Stimulated activated CD4-positive, alpha-beta T cell treated with anti-CD3 and anti-CD28 coated beads, Interleukin-15, amount 100 ng/mL, for 48 hours (primary cell): ENCODE data around the gene IGF2BP2.
"Not testable (repeated sequence)": the region's sequence is repeated elsewhere in the genome, so short reads cannot be mapped to it uniquely, and the experiment has no call there.

Experiments used
- DNase-seq, 2 donors: peaks; one replicate each; pipeline ENCODE4 v3.0.0-alpha.2; 2020; ENCODE audit warnings: low read depth in 2 of 2

The IGF2BP2 gene

DNA sequence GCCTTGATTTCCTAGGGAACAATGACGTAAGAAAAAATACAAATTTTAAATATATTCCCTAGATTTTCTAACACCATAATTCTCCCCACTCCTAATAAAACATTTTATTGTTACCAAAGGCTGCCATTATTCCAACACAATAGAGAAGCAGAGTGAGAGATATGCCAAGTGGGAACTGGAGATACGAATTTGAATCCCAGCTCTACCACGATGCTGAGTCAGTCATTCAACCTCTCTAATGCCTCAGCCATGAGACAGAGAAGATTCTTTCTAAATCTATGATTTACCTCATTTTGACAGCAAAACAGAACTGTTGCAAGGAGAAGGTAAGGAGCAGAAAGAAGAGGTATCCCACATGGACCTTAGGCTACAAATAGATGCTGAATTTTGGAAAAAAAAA is 112.5 kb downstream of the IGF2BP2 start:
- DNase-seq: no peak

DNA sequence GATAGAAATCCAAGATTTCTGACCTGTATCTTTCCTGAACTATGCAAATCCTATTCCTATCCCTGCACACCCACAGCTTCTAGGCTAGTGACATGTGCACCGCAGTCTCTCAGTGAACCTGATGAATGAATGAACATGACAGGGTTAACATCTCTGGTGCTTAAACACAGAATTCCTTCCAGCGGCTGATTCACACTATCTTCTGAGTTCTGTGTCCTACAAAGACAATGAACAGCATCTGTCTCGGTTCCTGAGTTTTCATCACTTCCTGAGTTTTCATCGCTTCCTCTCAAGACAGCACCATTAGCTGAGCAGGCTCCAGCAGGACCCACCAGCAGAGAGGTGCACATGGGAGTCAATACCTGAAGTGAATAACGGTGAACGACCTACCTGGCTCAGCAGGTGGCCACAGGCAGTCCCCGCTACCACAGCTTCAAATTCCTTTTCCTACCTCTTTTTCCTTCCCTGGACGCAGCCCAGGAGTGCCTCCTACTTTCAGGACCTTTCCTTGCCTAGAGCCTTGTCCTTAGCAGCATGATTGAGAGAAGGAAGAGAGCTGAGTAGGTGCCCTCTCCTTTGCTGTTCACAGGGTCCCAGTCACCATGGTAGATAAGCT is 113.5 kb downstream of the IGF2BP2 start:
- no peak for DNase-seq

- no peak for DNase-seq
Measured at GRCh38 chr3:185709251-185709955, 115.4 kb downstream of the IGF2BP2 start.

DNA sequence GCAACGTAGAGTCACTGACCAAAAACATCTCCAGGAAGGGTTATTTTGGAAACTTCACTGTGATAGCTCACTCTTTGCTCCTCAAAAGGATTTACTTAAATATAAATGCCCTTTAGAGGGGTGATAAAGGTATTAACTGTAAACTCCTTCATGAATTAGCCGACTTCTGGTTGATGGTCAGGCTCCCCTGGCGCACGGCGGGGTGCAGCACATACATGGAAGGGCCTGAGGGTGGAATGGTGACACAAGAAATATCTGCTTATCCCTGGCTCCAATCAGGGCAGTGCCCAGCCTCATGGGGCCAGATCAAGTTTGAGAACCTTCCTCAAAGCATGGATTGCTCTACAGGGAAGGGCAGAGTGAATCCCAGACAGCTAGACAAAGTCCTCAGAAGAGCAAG is 116.5 kb downstream of the IGF2BP2 start:
- DNase-seq: no peak

- DNase-seq: no peak
Measured at GRCh38 chr3:185705498-185705897, 119.3 kb downstream of the IGF2BP2 start.

GRCh38 chr3:185702262-185703225 is 122.3 kb downstream of the IGF2BP2 start:
- DNase-seq: no peak

DNA sequence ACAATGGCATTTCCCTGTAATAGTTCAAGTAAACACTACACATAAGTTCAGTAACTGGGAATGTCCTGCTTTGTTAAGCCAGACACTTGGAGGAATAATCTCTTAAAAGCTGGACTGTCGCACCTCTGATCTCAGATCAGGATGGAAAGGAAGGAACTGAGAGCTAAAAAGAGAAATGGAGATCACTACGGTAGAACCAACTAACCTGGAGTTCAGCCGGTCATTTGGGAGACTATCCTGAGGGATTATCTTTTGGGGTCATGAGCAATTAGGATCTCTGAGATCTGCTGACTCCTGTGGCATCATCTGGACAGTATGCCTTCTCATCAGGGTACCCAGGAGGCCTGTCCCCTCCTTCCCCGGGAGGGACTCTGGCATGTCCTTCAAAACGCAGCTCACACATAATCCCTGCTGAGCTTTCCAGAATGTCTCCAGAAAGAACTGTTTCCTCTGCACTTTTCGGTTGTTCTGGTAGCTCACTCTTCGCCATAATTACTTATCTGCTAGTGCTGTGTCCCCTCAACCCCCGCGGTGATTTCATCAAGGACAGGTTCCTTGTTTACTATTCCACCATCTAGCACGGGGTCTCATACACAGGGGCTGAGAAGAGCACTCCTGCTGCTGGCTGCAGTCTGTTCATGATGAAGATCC is 123.1 kb downstream of the IGF2BP2 start:
- no peak for DNase-seq

GRCh38 chr3:185699927-185700326 is 124.9 kb downstream of the IGF2BP2 start:
- DNase-seq: no peak

- not testable (repeated sequence) for DNase-seq
Measured at GRCh38 chr3:185697228-185697627, 127.6 kb downstream of the IGF2BP2 start.

- DNase-seq: no peak
Measured at GRCh38 chr3:185696039-185696438, 128.8 kb downstream of the IGF2BP2 start.

- DNase-seq: no peak
Measured at GRCh38 chr3:185693985-185694653, 130.7 kb downstream of the IGF2BP2 start.

- DNase-seq: no peak
Measured at GRCh38 chr3:185691622-185692021, 133.2 kb downstream of the IGF2BP2 start.

DNA sequence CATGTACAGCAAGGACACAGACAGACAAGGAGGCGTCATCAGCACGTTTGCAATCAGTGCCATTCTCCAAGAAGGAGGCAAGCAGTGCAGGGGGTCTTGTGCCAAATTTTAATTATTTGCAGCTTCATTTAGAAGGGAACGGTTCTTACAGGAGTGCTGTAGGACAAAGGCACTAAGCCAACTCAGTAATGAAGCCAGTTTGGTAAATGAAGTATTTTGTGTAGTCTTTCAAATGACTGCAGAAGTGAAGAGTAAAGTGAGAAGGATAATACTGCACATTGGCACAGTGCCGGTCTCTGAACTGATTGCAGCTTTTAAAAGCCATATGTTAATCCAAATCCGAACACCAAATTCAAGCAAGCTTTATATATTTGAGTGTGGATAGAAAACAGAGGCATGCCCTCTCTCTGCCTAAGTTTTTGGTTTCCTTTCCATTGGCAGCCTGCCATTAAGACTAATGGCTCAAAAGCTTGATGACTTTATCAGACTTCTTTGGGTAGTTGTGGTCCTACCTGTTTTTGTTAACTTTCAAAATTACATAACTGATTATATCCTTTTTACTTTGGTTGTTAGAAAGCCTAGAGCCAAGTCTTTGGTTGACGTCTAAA is 137.5 kb downstream of the IGF2BP2 start:
- no peak for DNase-seq

DNA sequence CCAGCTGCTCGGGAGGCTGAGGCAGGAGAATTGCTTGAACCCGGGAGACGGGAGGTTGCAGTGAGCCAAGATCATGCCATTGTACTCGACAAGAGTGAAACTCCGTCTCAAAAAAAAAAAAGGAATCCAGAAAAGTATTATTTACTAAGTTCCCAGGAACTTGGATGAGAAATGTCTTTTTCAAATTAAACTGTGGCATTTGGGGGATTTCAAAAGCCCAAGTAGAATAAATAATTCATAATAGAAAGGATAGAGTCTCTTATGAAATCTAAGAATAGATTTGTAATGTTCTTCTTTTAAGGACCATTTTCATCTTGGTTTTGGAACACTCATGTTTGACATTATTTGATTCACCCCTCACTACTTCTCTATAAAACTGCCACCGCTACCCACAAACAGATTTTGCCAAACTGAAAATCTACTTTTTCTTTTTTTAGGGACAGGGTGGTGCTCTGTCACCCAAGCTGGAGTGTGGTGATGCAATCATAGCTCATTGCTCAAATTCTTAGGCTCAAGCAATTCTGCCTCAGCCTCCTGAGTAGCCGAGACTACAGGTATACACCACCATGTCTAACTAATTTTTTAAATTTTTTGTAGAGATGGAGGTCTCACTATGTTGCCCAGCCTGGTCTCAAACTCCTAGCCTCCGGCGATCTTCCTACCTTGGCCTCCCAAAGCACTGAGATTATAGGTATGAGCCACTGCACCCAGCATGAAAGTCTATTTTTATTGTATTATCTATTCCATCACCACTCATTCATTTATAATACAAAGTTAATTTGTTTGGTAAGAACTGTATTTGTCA is 139.4 kb downstream of the IGF2BP2 start:
- no peak for DNase-seq

DNA sequence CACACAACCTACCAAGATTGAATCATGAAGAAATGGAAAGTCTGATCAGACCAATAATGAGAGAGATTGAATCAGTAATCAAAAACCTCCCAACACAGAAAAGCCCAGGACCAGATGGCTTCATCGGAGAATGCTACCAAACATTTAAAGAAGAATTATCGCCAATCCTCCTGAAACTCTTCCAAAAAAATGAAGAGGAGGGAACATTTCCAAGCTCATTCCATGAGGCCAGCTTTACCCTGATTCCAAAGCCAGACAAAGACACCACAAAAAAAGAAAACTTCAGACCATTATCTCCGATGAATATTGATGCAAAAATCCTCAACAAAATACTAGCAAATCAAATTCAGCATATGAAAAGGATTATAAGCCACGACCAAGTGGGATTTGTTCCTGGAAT is 144.6 kb downstream of the IGF2BP2 start:
- no peak for DNase-seq

DNA sequence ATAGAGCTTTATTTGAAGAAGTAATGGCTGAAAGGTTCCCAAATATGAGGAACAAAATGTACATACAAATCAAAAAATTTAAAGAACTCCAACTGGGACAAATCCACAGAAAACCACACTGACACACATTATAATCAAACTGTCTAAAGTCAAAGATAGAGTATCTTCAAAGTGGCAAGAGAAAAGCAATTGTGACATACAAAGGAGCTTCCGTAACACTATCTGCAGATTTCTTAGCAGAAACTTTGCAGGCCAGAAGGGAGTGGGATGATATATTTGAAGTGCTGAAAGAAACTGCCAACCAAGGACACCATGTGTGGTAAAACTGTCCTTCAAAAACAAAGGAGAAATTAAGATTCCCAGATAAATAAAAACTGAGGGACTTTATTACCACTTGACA is 146.8 kb downstream of the IGF2BP2 start:
- DNase-seq: no peak

- DNase-seq: no peak
Measured at GRCh38 chr3:185677146-185677829, 147.6 kb downstream of the IGF2BP2 start.

DNA sequence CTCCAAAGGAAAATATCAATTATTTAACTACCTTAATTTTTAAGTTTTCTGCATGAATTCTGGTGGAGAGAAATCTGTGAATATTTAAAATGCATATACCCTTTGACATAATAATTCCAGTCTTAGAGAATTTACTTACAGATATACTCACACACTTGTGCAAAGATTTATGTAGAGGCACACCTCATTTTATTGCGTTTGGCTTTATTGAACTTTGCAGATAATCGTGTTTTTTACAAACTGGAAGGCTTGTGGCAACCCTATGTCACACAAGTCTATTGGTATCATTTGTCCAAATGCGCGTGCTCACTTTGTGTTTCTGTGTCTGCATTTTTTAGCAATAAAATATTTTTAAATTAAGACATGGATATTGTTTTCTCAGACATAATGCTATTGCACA is 157.3 kb downstream of the IGF2BP2 start:
- no peak for DNase-seq

- DNase-seq: no peak
Measured at GRCh38 chr3:185663929-185664328, 160.9 kb downstream of the IGF2BP2 start.

GRCh38 chr3:185661772-185662171 is 163.1 kb downstream of the IGF2BP2 start:
- DNase-seq: no peak
